Measurements from ENCODE around the gene SLC11A2. TPM values are rescaled to one million over a fixed set of nuclear protein-coding genes. Genes with fewer than 3 reads are reported as not detected.
A peak's percentile ranks its signal among the peaks of the same experiment; 100 is the strongest.

The SLC11A2 gene
- total RNA-seq, 1 donor from 2014 or later, result 25.1 TPM

DNA sequence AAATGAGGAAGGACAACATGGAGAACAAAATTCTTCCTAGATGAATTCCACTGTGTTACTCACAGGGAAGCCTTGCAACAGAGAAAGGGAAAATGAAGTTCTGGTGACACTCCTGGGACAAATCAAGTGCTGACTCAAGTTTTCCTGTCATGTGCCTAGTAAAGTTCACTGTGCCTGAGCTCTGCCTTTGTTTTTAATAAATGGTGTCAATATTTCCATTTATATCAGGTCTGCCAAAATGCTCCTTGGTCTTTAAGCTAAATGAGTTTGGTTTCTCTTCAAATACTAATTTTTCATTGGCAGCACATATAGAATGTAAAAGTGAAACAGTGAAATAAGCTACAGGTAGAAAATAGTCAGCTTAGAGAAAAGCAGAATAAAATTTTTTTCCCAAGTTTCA lies 40.9 kb downstream of the SLC11A2 start:
- Histone ChIP-seq H3K4me3 (no peak overlapping the region), H3K27ac (replicated peaks) (peak overlapping the region; percentile 80), H3K9me3 (replicated peaks) (no peaks in the 10 kb centered on the region), H3K4me1 (peaks cover 26% of the 10 kb centered on the region), H3K36me3 (peaks cover 35% of the 10 kb centered on the region), H3K27me3 (ENCODE audit: low read depth) (no peaks in the 10 kb centered on the region)
- no peak for DNase-seq
- intact Hi-C loops (cut with micrococcal nuclease), result loop anchor here (5.0 to 10.0 kb wide), 2 partner anchors 61 to 158 kb away; a partner anchor contains a TSS
- TF ChIP-seq CTCF (IDR thresholded peaks at IDR 0.05; ENCODE audit: borderline replicate concordance), result no peak

DNA sequence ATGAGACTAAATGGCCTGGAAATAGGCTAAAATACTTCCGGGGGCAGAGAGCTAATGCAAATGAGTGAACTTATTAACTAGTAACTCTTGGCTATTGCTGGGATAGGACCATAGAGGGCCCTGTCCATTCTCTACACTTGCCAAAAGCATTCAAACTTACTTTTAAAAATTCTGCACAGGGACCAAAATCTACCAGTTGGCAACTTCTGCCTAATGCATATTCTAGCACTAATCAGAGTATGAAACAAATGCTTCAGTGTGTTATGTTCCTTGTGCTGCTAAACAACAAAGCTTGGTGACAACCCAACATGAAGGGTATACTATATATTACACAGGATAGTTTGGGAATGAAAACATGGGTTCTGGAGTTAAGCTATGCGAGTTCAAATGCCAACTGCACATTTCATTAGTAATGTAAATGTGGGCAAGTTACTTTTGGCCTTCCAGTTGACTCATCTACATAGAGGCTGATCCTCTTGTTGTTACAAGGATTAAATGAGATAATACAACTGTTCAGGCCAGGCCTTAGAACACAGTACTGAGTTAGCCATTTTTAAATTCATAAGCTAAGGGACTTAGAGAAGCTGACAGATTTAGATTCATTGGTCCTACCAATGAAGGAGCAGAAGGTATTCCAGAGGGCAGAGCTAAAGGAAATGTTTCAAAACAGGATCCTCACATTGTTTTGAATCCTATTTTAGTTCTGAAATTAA lies 41.4 kb downstream of the SLC11A2 start:
- Histone ChIP-seq H3K27ac (replicated peaks) (peak overlapping the region; percentile 80), H3K27me3 (ENCODE audit: low read depth) (no peaks in the 10 kb centered on the region), H3K4me3 (no peak overlapping the region), H3K9me3 (replicated peaks) (no peaks in the 10 kb centered on the region), H3K36me3 (peaks cover 35% of the 10 kb centered on the region), H3K4me1 (peaks cover 26% of the 10 kb centered on the region)
- no peak for TF ChIP-seq CTCF (IDR thresholded peaks at IDR 0.05; ENCODE audit: borderline replicate concordance)
- DNase-seq, result no peak
- intact Hi-C loops (cut with micrococcal nuclease), result loop anchor here (5.0 to 10.0 kb wide), 2 partner anchors 60 to 157 kb away; a partner anchor contains a TSS

- peaks cover 12% of the 10 kb centered on the region for H3K36me3 ChIP-seq
- H3K9me3 ChIP-seq (replicated peaks), result no peaks in the 10 kb centered on the region
- peaks cover 23% of the 10 kb centered on the region for H3K4me1 ChIP-seq
- H3K4me3 ChIP-seq, result no peak overlapping the region
- DNase-seq, result no peak
- no peak overlapping the region for H3K27ac ChIP-seq (replicated peaks)
- intact Hi-C loops (cut with micrococcal nuclease), result loop anchor here (10.0 kb wide), 1 partner anchor 57 kb away; a partner anchor contains a TSS
- no peaks in the 10 kb centered on the region for H3K27me3 ChIP-seq (ENCODE audit: low read depth)
- no peak for TF ChIP-seq CTCF (IDR thresholded peaks at IDR 0.05; ENCODE audit: borderline replicate concordance)
Observed at GRCh38 chr12:50981319-50982239, 44.6 kb downstream of the SLC11A2 start.

GRCh38 chr12:50980545-50980944 lies 45.6 kb downstream of the SLC11A2 start:
- intact Hi-C loops (cut with micrococcal nuclease), result loop anchor here (10.0 kb wide), 1 partner anchor 56 kb away; a partner anchor contains a TSS
- Histone ChIP-seq H3K27me3 (ENCODE audit: low read depth) (no peaks in the 10 kb centered on the region), H3K4me3 (no peak overlapping the region), H3K4me1 (peaks cover 14% of the 10 kb centered on the region), H3K9me3 (replicated peaks) (no peaks in the 10 kb centered on the region), H3K27ac (replicated peaks) (no peak overlapping the region), H3K36me3 (peaks cover 12% of the 10 kb centered on the region)
- no peak for TF ChIP-seq CTCF (IDR thresholded peaks at IDR 0.05; ENCODE audit: borderline replicate concordance)
- DNase-seq, result no peak

- Histone ChIP-seq H3K27ac (replicated peaks) (no peak overlapping the region), H3K36me3 (peaks cover 12% of the 10 kb centered on the region), H3K27me3 (ENCODE audit: low read depth) (no peaks in the 10 kb centered on the region), H3K9me3 (replicated peaks) (no peaks in the 10 kb centered on the region), H3K4me1 (peaks cover 4% of the 10 kb centered on the region), H3K4me3 (no peak overlapping the region)
- TF ChIP-seq CTCF (IDR thresholded peaks at IDR 0.05; ENCODE audit: borderline replicate concordance), result no peak
- no peak for DNase-seq
- intact Hi-C loops (cut with micrococcal nuclease), result loop anchor here (10.0 kb wide), 1 partner anchor 55 kb away; a partner anchor contains a TSS
Observed at GRCh38 chr12:50979369-50980052, 46.7 kb downstream of the SLC11A2 start.
